HUES6 (cell line): ENCODE results near the gene ZC3H18.

Source experiments
- H3K27ac ChIP-seq: 2 replicates; pipeline ENCODE4 v1.7.0; 2013; ENCODE audit warnings: low read depth, mild to moderate bottlenecking, low read length, inconsistent platforms
- H3K27me3 ChIP-seq: 2 replicates; pipeline ENCODE4 v1.6.1; 2013; ENCODE audit warnings: low read length; ENCODE audit not compliant: control insufficient read depth, insufficient read depth
- H3K36me3 ChIP-seq: 2 replicates; pipeline ENCODE4 v1.6.1; 2013; ENCODE audit warnings: low read length; ENCODE audit not compliant: control insufficient read depth, insufficient read depth
- H3K4me1 ChIP-seq: 2 replicates; pipeline ENCODE4 v1.6.1; 2013; ENCODE audit warnings: low read length; ENCODE audit not compliant: control insufficient read depth, insufficient read depth
- H3K4me3 ChIP-seq: 2 replicates; pipeline ENCODE4 v1.5.1; 2013; ENCODE audit warnings: low read depth, low read length
- H3K9ac ChIP-seq: one replicate; pipeline ENCODE4 v1.6.1; 2013; ENCODE audit warnings: mild to moderate bottlenecking, low read length
- H3K9me3 ChIP-seq: 2 replicates; pipeline ENCODE4 v1.6.1; 2013; ENCODE audit warnings: low read depth, low read length; ENCODE audit not compliant: control insufficient read depth, insufficient read depth

Gene ZC3H18

DNA sequence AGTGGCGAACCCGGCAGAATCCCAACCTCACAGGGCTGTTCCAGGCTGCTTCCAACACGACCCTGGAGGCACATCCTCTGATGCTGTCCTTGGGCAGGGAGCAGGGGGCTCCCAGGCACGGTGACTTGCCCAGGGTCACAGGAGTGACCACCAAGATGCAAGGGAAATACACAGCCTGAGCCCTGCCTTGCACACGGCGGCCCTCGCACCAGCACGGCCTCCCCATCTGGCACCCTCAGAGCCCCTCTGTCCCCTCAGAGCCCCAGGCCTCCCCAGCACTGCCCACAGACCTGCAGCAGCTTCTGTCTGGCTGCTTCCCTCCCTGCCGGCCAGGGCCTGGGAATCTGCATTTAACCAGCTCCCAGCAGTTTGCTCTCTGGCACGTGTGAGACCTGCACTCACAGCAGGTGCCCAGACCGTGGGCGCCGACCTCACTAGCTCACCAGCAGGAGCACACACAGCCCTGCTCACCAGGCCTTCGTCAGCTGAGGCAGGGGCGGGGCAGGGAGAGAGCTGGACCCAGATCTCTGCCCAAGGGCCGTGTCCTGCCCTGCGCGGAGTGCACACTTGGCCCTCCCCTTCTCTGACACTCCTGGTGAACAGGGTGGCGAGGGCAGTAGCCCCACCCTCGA, 29.7 kb upstream of the ZC3H18 start:
- H3K9ac ChIP-seq, result no peak overlapping the region
- no peaks in the 10 kb centered on the region for H3K36me3 ChIP-seq
- H3K27ac ChIP-seq, result no peak overlapping the region
- peaks cover 17% of the 10 kb centered on the region for H3K9me3 ChIP-seq
- H3K4me3 ChIP-seq, result no peak overlapping the region
- H3K4me1 ChIP-seq, result peaks cover 5% of the 10 kb centered on the region
- H3K27me3 ChIP-seq, result peaks cover 25% of the 10 kb centered on the region

- H3K9me3 ChIP-seq, result peaks cover 17% of the 10 kb centered on the region
- H3K27me3 ChIP-seq, result peaks cover 38% of the 10 kb centered on the region
- H3K9ac ChIP-seq, result no peak overlapping the region
Observed at GRCh38 chr16:88541831-88542616, 28.2 kb upstream of the ZC3H18 start.

GRCh38 chr16:88543230-88543813, 26.9 kb upstream of the ZC3H18 start:
- Histone ChIP-seq H3K27me3 (peaks cover 41% of the 10 kb centered on the region), H3K27ac (no peak overlapping the region), H3K9ac (no peak overlapping the region), H3K4me1 (peaks cover 4% of the 10 kb centered on the region; the same call in 1 of the 2 replicates), H3K9me3 (peaks cover 17% of the 10 kb centered on the region), H3K4me3 (no peak overlapping the region), H3K36me3 (no peaks in the 10 kb centered on the region)

More at GRCh38 chr16:88541831-88542616, 28.2 kb upstream of the ZC3H18 start:
- no peak overlapping the region for H3K4me3 ChIP-seq
- no peak overlapping the region for H3K27ac ChIP-seq
- H3K36me3 ChIP-seq, result no peaks in the 10 kb centered on the region
- H3K4me1 ChIP-seq, result peaks cover 4% of the 10 kb centered on the region; the same call in 1 of the 2 replicates

GRCh38 chr16:88545781-88546180, 24.4 kb upstream of the ZC3H18 start:
- no peak overlapping the region for H3K4me3 ChIP-seq
- peaks cover 31% of the 10 kb centered on the region; the same call in 1 of the 2 replicates for H3K27me3 ChIP-seq
- H3K4me1 ChIP-seq, result no peaks in the 10 kb centered on the region
- peaks cover 17% of the 10 kb centered on the region for H3K9me3 ChIP-seq
- H3K27ac ChIP-seq, result no peak overlapping the region
- H3K36me3 ChIP-seq, result no peaks in the 10 kb centered on the region
- H3K9ac ChIP-seq, result no peak overlapping the region

DNA sequence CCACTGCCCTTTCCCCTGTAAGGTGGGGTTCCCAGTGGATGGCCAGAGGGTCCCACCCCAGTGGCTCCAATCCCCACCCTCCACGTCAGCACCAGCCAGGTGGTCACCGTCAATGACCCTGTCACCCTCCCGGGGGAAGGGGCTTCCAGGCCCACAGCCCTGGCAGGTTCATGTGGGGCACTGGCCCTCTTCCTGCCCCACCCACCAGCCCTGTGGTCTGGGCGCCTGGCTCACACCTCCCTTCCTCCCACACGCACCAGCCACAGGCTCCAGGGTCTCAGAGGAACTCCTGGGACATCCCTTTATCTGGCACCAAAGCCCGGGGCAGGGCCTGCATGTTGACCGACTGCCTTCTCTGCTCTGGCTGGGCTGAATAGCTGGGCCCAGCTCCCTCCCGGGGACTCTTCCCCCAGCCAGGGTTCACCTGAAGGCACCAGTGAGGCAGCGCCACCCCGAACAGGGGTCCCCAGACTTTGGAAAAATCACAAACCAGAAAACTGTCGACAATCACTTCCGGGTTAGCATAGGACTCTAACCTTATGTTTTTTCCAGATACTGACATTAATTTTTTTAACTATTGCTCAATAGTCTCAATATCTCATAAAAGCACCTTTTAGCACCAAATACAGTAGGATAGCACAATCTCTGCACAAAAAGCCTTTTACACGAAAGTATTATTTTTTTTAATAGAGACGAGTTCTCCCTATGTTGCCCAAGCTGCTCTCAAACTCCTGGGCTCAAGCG, 21.9 kb upstream of the ZC3H18 start:
- H3K9ac ChIP-seq, result no peak overlapping the region
- H3K9me3 ChIP-seq, result peaks cover 7% of the 10 kb centered on the region
- peaks cover 31% of the 10 kb centered on the region; the same call in 1 of the 2 replicates for H3K27me3 ChIP-seq
- H3K4me3 ChIP-seq, result no peak overlapping the region
- H3K4me1 ChIP-seq, result no peaks in the 10 kb centered on the region
- H3K36me3 ChIP-seq, result no peaks in the 10 kb centered on the region
- H3K27ac ChIP-seq, result no peak overlapping the region

DNA sequence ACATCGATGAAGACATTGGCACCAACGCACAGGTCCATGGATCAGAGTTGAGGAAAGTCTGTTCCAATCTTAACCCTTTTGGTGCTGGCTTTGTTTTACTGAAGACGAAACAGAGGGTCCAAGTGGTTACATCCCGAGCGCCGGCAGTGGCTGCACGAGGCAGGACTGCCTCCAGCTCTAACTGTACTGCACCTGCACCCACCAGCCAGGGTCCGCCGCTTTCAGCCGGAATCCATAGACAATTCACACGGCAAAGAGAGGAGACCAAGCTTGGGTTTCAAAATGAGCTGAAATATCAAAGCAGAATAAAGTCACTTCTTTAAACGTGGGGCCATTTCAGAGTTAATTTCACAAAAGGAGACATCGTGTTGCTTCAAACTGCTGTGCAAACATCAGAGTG, 21.2 kb upstream of the ZC3H18 start:
- Histone ChIP-seq H3K4me1 (no peaks in the 10 kb centered on the region), H3K27ac (no peak overlapping the region), H3K9ac (no peak overlapping the region), H3K9me3 (peaks cover under 1% of the 10 kb centered on the region; the same call in 1 of the 2 replicates), H3K4me3 (no peak overlapping the region), H3K27me3 (peaks cover 31% of the 10 kb centered on the region; the same call in 1 of the 2 replicates), H3K36me3 (no peaks in the 10 kb centered on the region)

DNA sequence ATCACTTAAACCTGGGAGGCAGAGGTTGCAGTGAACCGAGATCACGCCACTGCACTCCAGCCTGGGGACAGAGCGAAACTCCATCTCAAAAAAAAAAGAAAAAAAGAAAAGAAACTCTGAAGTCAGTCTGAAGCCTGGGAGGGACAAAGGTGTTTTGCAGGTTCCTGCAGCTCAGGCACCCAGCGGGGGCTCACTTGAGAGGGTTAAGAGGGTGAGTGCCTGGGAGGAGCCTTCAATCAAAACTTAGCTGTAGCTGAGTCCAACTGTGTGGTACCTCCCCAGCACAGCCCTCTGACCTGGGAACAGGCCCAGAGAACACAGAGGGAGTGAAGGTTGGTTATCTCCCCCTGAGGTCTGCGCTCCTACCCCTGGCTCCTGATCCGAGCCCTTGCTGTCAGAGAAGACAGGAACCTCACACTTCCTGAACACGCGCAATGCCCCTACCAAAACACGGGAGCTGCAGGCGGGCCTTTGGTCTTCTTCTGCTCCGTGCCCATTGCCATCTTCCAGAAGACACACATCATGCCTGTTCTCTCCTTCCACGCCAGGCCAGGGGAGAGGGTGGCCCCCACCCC, 20.4 kb upstream of the ZC3H18 start:
- Histone ChIP-seq H3K4me1 (no peaks in the 10 kb centered on the region), H3K4me3 (no peak overlapping the region), H3K36me3 (no peaks in the 10 kb centered on the region), H3K27ac (no peak overlapping the region), H3K9me3 (no peaks in the 10 kb centered on the region), H3K27me3 (peaks cover 31% of the 10 kb centered on the region; the same call in 1 of the 2 replicates), H3K9ac (no peak overlapping the region)

GRCh38 chr16:88550246-88550661, 19.9 kb upstream of the ZC3H18 start:
- H3K27me3 ChIP-seq, result peaks cover 31% of the 10 kb centered on the region; the same call in 1 of the 2 replicates
- no peak overlapping the region for H3K9ac ChIP-seq
- no peaks in the 10 kb centered on the region for H3K36me3 ChIP-seq
- H3K9me3 ChIP-seq, result no peaks in the 10 kb centered on the region
- no peak overlapping the region for H3K27ac ChIP-seq
- no peak overlapping the region for H3K4me3 ChIP-seq
- no peaks in the 10 kb centered on the region for H3K4me1 ChIP-seq

DNA sequence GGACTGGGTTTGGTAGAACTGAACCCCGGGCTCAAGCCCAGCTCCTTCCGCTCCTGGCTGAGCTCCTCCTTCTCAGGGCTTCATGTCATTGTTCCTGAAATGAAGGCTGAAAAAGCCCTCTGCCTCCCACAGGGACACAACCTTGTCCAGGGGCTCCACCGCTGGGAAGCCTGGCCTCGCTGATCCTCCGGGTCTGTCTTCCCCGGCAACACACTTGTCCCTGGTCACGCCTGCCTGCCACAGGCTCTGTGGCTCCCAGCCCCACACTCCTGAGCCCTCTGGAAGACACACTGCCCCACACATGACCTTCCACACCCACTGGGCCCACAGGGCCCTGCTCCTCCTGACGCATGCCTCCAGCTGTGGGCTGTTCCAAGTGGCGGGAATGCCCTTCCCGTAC, 18.0 kb upstream of the ZC3H18 start:
- Histone ChIP-seq H3K36me3 (no peaks in the 10 kb centered on the region), H3K4me1 (no peaks in the 10 kb centered on the region), H3K9ac (no peak overlapping the region)

DNA sequence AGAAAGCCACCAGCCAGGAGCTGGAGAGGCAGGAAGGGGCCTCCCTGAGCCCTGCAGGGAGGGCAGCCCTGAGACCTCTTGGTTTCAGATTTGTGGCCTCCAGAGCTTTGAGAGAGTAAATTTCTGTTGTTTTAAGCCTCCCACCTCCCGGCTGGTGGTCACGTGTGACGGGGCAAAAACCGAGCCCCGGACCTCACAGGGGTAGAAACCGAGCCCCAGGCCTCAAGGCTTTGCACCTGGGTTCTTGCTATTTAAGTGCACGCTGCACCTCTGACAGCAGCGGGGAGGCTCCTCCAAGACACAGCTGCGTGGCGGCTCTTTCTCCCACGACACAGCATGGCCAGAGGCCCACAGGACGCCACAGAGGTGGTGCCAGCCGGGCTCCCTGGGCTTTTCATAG, 17.4 kb upstream of the ZC3H18 start:
- Histone ChIP-seq H3K27me3 (peaks cover 18% of the 10 kb centered on the region; the same call in 1 of the 2 replicates), H3K9ac (no peak overlapping the region), H3K27ac (no peak overlapping the region), H3K9me3 (no peaks in the 10 kb centered on the region), H3K4me3 (no peak overlapping the region), H3K4me1 (no peaks in the 10 kb centered on the region), H3K36me3 (no peaks in the 10 kb centered on the region)

More for the DNA sequence above, 18.0 kb upstream of the ZC3H18 start:
- H3K27me3 ChIP-seq, result peaks cover 17% of the 10 kb centered on the region; the same call in 1 of the 2 replicates
- no peak overlapping the region for H3K27ac ChIP-seq
- H3K4me3 ChIP-seq, result no peak overlapping the region
- no peaks in the 10 kb centered on the region for H3K9me3 ChIP-seq
